ENCODE results near the gene AOAH.

AOAH gene

GRCh38 chr7:36629351-36629750, 94.9 kb downstream of the AOAH start:
- no peak for TF ChIP-seq CTCF (IDR thresholded peaks at IDR 0.05; ENCODE audit: low read length, missing control alignments)
- no peak for DNase-seq (ENCODE audit: low read depth)
- no peak overlapping the region for H3K4me3 ChIP-seq (replicated peaks; ENCODE audit: low read depth, low read length)

GRCh38 chr7:36627836-36628235, 96.5 kb downstream of the AOAH start:
- no peak overlapping the region for H3K4me3 ChIP-seq (replicated peaks; ENCODE audit: low read depth, low read length)
- no peak for DNase-seq (ENCODE audit: low read depth)
- no peak for TF ChIP-seq CTCF (IDR thresholded peaks at IDR 0.05; ENCODE audit: low read length, missing control alignments)

- no peak for TF ChIP-seq CTCF (IDR thresholded peaks at IDR 0.05; ENCODE audit: low read length, missing control alignments)
These were observed 98.2 kb downstream of the AOAH start for GRCh38 chr7:36626111-36626510.

GRCh38 chr7:36625247-36625646, 99.0 kb downstream of the AOAH start:
- no peak overlapping the region for H3K4me3 ChIP-seq (replicated peaks; ENCODE audit: low read depth, low read length)
- no peak for DNase-seq (ENCODE audit: low read depth)
- no peak for TF ChIP-seq CTCF (IDR thresholded peaks at IDR 0.05; ENCODE audit: low read length, missing control alignments)

More at GRCh38 chr7:36626111-36626510, 98.2 kb downstream of the AOAH start:
- H3K4me3 ChIP-seq (replicated peaks; ENCODE audit: low read depth, low read length), result no peak overlapping the region
- DNase-seq (ENCODE audit: low read depth), result no peak

- no peak for TF ChIP-seq CTCF (IDR thresholded peaks at IDR 0.05; ENCODE audit: low read length, missing control alignments)
- no peak for DNase-seq (ENCODE audit: low read depth)
- no peak overlapping the region for H3K4me3 ChIP-seq (replicated peaks; ENCODE audit: low read depth, low read length)
These were observed 101.0 kb downstream of the AOAH start for GRCh38 chr7:36623247-36623646.

GRCh38 chr7:36621396-36621795, 102.9 kb downstream of the AOAH start:
- H3K4me3 ChIP-seq (replicated peaks; ENCODE audit: low read depth, low read length), result no peak overlapping the region
- TF ChIP-seq CTCF (IDR thresholded peaks at IDR 0.05; ENCODE audit: low read length, missing control alignments), result no peak
- DNase-seq (ENCODE audit: low read depth), result no peak

- no peak for TF ChIP-seq CTCF (IDR thresholded peaks at IDR 0.05; ENCODE audit: low read length, missing control alignments)
- no peak for DNase-seq (ENCODE audit: low read depth)
- H3K4me3 ChIP-seq (replicated peaks; ENCODE audit: low read depth, low read length), result no peak overlapping the region
These were observed 104.1 kb downstream of the AOAH start for GRCh38 chr7:36620166-36620708.
